Lower leg skin (tissue), 4 donors: ENCODE results near the gene PIAS4. TPM values are rescaled to one million over a fixed set of nuclear protein-coding genes. Genes with fewer than 3 reads are reported as not detected.

Experiments
- DNase-seq, 2 donors: peaks; one replicate each; pipeline ENCODE4 v3.0.0-alpha.2; 2019; ENCODE audit warnings: low spot score in 2 of 2
- H3K4me3 ChIP-seq: fragments of 200-600 bp; sonication (generic); 2 replicates; pipeline ENCODE4 v1.5.1; 2017; ENCODE audit warnings: mild to moderate bottlenecking, low read depth; ENCODE audit not compliant: poor library complexity, severe bottlenecking
- POLR2A ChIP-seq, 2 donors: fragments of 450-650 bp; IDR thresholded peaks; one replicate each; pipeline ENCODE4 v1.6.1; 2016 to 2017; ENCODE audit warnings: antibody characterized with exemption in 2 of 2, mild to moderate bottlenecking in 1 of 2, moderate library complexity in 1 of 2
- WGBS, 2 donors: methylation state at CpG; one replicate each; pipeline ENCODE4 v1.1.5; 2018; 5-methylcytosine and 5-hydroxymethylcytosine counted together
- intact Hi-C: fragments of 100-400 bp; cut with DNase I; formaldehyde crosslinking; loops from one replicate; pipeline ENCODE4 v1.15.0; 2023; ENCODE audit warnings: low total_unique reads
- total RNA-seq, 4 donors: library from RNA; depleted of rRNA; stranded (reverse); fragments of >200 nt; gene quantifications; one replicate each; pipeline ENCODE4 v1.1.0, GENCODE V29; 2016
- TF ChIP-seq, protein P1 (sequence below), 3 donors: fragments of 450-650 bp; IDR thresholded peaks; one replicate each; pipeline ENCODE4 v1.5.1; 2016; ENCODE audit warnings: antibody characterized with exemption in 3 of 3, mild to moderate bottlenecking in 3 of 3, moderate library complexity in 2 of 3

The PIAS4 gene
- total RNA-seq, 4 donors from 2014 or later, result 20.8 to 35.1 (median 26.9) TPM

DNA sequence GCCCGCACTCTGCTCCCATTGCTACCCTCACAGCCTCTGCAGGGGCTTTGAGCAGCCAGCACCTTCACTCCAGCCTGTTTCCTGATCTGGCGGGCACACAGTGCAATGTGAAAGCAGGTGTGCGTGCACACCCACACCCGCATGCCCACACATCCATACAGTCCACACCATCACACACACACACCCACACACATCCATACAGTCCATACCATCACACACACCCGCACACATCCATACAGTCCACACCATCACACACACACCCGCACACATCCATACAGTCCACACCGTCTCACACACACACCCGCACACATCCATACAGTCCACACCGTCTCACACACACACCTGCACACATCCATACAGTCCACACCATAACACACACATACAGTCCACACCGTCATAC, 28.0 kb downstream of the PIAS4 start:
- 82 to 87% methylated on average over 10 of the region's 10 CpGs for WGBS, 2 donors
- H3K4me3 ChIP-seq, result no peak overlapping the region
- TF ChIP-seq POLR2A (IDR thresholded peaks at IDR 0.05), result no peak
- TF ChIP-seq, protein P1, sequence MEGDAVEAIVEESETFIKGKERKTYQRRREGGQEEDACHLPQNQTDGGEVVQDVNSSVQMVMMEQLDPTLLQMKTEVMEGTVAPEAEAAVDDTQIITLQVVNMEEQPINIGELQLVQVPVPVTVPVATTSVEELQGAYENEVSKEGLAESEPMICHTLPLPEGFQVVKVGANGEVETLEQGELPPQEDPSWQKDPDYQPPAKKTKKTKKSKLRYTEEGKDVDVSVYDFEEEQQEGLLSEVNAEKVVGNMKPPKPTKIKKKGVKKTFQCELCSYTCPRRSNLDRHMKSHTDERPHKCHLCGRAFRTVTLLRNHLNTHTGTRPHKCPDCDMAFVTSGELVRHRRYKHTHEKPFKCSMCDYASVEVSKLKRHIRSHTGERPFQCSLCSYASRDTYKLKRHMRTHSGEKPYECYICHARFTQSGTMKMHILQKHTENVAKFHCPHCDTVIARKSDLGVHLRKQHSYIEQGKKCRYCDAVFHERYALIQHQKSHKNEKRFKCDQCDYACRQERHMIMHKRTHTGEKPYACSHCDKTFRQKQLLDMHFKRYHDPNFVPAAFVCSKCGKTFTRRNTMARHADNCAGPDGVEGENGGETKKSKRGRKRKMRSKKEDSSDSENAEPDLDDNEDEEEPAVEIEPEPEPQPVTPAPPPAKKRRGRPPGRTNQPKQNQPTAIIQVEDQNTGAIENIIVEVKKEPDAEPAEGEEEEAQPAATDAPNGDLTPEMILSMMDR (IDR thresholded peaks at IDR 0.05), result no peak
- DNase-seq, result no peak
- intact Hi-C loops, result no loop called here

DNA sequence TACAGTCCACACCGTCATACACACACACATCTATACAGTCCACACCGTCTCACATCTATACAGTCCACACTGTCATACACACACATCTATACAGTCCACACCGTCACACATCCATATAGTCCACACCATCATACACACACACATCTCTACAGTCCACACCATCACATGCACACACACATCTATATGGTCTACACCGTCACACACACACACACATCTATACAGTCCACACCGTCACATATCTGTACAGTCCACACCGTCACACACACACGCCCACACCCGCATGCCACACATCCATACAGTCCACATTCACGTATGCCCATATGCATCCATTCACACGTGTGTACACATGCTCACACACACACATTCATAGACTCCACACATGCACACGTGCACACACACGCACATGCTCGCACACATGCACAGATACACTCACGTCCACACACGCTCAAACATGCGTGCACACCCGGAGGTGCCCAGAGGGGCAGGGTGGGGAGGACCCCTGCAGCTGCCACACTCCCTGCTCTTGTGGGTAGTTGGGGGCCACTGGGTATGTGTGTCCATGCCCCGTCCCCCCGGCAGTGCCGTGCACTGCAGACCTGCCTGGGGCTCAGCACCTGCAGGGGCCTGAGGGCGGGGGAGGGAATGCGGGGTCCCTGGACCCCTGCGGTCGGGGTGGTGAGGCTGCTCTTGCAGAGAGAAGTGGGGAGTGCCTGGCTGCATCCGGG, 29.2 kb downstream of the PIAS4 start:
- TF ChIP-seq POLR2A (IDR thresholded peaks at IDR 0.05), result no peak
- TF ChIP-seq, protein P1 (IDR thresholded peaks at IDR 0.05), result no peak
- H3K4me3 ChIP-seq, result no peak overlapping the region
- DNase-seq, result no peak
- intact Hi-C loops, result no loop called here
- WGBS, 2 donors, result 88 to 96% methylated on average over 24 to 25 of the region's 25 CpGs

DNA sequence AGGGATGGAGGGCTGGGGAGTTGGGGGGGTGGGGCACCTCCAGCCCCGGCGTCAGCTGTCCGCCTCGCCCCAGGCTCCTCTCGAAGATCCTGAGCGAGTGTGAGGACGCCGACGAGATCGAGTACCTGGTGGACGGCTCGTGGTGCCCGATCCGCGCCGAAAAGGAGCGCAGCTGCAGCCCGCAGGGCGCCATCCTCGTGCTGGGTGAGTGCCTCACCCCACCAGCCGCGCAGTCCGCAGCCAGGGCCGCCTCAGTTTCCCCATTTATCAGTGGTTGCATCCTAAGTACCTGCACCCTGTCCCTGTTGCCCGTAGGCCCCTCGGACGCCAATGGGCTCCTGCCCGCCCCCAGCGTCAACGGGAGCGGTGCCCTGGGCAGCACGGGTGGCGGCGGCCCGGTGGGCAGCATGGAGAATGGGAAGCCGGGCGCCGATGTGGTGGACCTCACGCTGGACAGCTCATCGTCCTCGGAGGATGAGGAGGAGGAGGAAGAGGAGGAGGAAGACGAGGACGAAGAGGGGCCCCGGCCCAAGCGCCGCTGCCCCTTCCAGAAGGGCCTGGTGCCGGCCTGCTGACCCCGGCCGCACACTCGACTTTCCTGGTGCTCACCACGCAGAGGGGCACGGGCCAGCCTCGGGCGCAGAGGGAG, 29.9 kb downstream of the PIAS4 start:
- intact Hi-C loops, result no loop called here
- H3K4me3 ChIP-seq, result no peak overlapping the region
- DNase-seq, result no peak
- TF ChIP-seq POLR2A (IDR thresholded peaks at IDR 0.05), result no peak
- TF ChIP-seq, protein P1 (IDR thresholded peaks at IDR 0.05), result no peak
- WGBS, 2 donors, result 91% methylated on average over 51 to 54 of the region's 54 CpGs

DNA sequence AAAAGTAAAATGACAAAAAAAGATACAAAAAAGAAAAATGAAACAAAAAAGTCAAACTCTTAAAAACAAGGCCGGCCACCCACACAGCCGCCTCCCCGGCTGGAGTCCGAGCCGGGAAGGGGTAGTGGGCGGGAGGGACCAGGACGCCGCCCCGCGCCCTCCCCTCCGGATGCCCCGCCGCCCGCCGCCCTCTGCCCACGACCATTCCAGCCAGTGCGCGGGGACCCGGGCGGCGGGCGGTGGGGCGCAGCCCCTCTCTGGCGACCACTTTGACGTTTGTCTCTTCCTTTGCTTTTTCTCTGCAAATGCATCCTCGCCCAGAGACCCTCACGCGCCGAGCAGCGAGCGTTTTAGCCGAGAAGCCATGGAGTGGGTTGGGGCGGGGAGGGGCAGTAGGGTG, 30.5 kb downstream of the PIAS4 start:
- H3K4me3 ChIP-seq, result no peak overlapping the region
- DNase-seq, result no peak
- intact Hi-C loops, result no loop called here
- TF ChIP-seq POLR2A (IDR thresholded peaks at IDR 0.05), result no peak
- TF ChIP-seq, protein P1 (IDR thresholded peaks at IDR 0.05), result no peak
- 87 to 91% methylated on average over 33 of the region's 33 CpGs for WGBS, 2 donors

DNA sequence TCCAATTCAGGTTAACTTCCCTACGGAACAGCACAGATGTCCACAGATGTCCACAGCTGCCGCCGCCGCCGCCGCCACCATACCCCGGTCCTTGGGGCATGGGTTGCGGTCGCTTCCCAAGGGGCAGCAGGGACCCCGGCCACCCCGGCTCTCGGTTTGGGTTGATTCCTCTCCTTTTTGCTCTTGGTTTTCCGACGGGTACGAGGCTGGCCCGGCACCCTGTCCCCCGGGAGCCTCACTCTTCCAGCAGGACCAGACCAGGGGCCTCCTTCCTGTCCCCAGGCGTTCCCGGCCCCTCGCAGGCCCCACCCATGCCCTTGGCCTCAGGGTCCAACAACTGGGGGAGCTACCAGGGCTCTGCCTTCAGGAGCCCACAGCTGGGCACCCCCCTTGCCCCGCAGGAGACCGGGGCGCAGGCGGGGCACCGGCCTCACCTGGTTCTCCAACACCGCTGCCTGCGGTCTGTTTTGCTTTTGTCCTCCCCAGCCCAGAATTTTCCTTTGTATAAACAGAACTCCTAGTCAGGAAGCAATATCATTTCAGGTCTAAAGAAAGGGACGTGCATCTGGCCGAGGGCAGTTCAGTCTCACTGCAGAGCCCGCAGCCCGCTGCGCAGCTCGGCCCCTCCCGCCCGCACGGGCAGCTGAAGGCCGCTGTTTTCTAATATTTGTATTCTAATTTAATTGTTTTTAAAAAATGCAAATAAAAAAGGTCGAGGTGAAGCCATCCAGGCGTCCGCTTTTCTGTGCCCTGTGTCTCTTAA, 31.3 kb downstream of the PIAS4 start:
- no peak overlapping the region for H3K4me3 ChIP-seq
- TF ChIP-seq, protein P1 (IDR thresholded peaks at IDR 0.05), result no peak
- WGBS, 2 donors, result 82 to 86% methylated on average over 33 to 39 of the region's 40 CpGs
- no peak for DNase-seq
- intact Hi-C loops, result no loop called here
